GM19452 (cell line): ENCODE data around the gene COP1.

ENCODE experiments used
- ATAC-seq: cut with Tn5 transposase; IDR thresholded peaks from one replicate; pipeline ENCODE4 v1.9.1; 2021; ENCODE audit not compliant: unreplicated experiment

The COP1 gene

DNA sequence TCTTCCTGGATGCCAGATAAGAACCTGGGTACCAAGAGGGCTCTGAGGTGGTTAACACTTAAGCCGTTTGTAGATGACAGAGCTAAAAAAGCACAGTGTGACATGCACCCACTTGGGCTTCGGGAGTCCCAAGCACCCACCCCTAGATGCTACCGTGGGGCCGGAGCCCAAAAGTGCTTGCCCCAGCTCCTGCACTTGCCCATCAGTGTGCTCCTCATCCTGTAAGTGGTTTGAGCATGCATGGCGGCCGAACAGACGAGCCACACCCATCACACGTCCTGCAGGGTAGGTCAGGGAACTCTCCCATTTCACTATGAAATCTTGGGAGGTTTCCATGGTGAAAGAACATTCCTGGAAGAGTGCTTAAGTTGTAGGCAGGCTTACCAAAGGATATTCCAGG, 304.8 kb downstream of the COP1 start:
- no peak for ATAC-seq

DNA sequence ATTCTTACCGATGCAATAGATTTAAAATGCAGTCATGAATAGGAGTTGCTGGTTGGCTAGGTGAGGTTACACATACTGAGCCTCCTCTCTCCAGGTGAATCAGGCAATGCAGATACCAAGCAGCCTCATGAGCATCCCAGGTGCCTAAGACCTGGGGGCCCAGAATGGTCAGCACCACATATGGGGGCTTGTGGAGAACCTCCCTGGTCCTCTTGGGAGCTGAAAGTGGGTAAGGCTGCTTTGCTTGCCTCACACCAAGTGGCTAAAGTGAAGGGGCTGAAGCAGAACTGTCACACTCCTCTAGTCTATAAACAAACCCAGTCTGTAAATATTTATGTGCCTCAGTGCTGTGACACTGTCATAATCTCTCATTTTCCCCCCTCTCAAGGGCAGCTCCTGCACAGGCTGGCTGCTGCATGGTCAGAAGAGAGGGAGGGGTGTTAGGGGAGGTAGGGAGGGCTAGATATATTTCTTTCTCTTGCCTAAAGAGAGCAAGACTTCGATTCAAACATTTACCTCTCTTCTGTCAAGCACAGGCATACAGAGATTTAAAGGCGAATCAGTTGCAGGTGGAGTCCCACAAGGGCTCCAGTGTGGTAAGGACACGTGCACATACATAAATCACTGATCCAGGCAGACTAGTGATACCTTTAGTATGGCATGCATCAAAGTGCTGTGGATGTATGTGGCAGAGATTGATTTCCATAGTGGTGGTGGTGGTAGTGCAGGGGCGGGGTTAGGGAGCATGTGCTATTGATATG, 305.8 kb downstream of the COP1 start:
- no peak for ATAC-seq

DNA sequence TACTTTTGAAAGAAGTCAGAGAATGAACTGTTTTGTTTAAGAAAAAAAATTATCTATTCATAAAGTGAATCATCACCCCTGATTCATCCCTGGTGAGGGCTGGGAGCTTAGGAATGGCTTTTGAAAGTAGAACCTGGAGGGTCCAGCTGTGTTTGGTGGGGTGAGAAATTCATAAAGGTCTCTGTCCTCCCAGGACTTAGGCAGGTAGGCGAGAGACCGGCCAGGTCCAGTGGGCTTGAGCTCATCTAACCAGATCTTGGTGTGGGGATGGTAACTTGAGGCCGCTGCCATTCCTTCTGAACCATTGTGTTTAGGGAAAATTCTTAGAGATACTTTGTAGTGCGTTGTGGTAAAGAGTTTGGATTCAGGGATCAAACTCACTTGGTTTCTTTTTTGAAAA, 306.9 kb downstream of the COP1 start:
- ATAC-seq, result no peak

DNA sequence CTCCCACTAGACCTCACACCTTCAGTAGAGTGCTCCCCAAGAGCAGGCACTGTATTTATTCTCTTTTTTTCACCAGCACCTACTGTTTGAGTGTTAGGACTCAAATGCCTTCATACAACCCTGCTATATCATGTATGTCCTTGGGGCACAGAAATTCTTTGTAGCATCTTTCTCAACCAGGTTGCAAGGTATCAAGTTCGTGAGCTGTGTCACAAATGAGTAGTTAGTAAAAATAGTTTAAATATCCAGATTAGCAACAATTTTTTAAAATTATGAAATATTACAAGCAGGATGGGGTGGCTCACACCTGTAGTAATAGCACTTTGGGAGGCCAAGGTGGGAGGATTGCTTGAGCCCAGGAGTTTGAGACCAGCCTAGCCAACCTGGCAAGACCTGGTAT, 311.1 kb downstream of the COP1 start:
- ATAC-seq, result no peak
